Activated gamma-delta T cell (primary cell): ENCODE results near the gene ZNF148.

Experiments used
- DNase-seq: peaks from one replicate; lab custom pipeline; 2025; lab: John Stamatoyannopoulos, UW

The ZNF148 gene

GRCh38 chr3:125220183-125220582 is 154.9 kb downstream of the ZNF148 start:
- DNase-seq = no peak

GRCh38 chr3:125219261-125219701 is 155.8 kb downstream of the ZNF148 start:
- DNase-seq = no peak

- DNase-seq = no peak
Observed at GRCh38 chr3:125214738-125215137, 160.4 kb downstream of the ZNF148 start.

- no peak for DNase-seq
Observed at GRCh38 chr3:125213946-125214542, 161.1 kb downstream of the ZNF148 start.

- no peak for DNase-seq
Observed at GRCh38 chr3:125213364-125213755, 161.8 kb downstream of the ZNF148 start.

GRCh38 chr3:125212509-125213363 is 162.4 kb downstream of the ZNF148 start, which contains the start of gene SLC12A8:
SLC12A8 (minus strand) TSS chr3:125212748; CDS start chr3:125211349, 1,399 bp downstream.
- no peak for DNase-seq

- no peak for DNase-seq
Observed at GRCh38 chr3:125212091-125212508, 163.0 kb downstream of the ZNF148 start.

- no peak for DNase-seq
Observed at GRCh38 chr3:125211523-125212090, 163.5 kb downstream of the ZNF148 start.

GRCh38 chr3:125207949-125208568 is 167.1 kb downstream of the ZNF148 start:
- DNase-seq = no peak

- no peak for DNase-seq
Observed at GRCh38 chr3:125207507-125207906, 167.6 kb downstream of the ZNF148 start.

GRCh38 chr3:125206934-125207333 is 168.2 kb downstream of the ZNF148 start:
- DNase-seq = no peak

- DNase-seq = no peak
Observed at GRCh38 chr3:125203731-125204130, 171.4 kb downstream of the ZNF148 start.

- DNase-seq = no peak
Observed at GRCh38 chr3:125202197-125202596, 172.9 kb downstream of the ZNF148 start.

- DNase-seq = no peak
Observed at GRCh38 chr3:125200731-125201139, 174.4 kb downstream of the ZNF148 start.

GRCh38 chr3:125194849-125195601 is 180.1 kb downstream of the ZNF148 start:
- DNase-seq = no peak

GRCh38 chr3:125194061-125194848 is 180.9 kb downstream of the ZNF148 start:
- DNase-seq = no peak

GRCh38 chr3:125192190-125193035 is 182.7 kb downstream of the ZNF148 start:
- DNase-seq = no peak

GRCh38 chr3:125191730-125192129 is 183.4 kb downstream of the ZNF148 start:
- DNase-seq = no peak

- DNase-seq = no peak
Observed at GRCh38 chr3:125191256-125191655, 183.9 kb downstream of the ZNF148 start.

GRCh38 chr3:125190786-125191185 is 184.3 kb downstream of the ZNF148 start:
- DNase-seq = no peak
